K562 (cell line): Measurements from ENCODE around the gene ANKRD60. TPM values are rescaled to one million over a fixed set of nuclear protein-coding genes. Genes with fewer than 3 reads are reported as not detected.

Experiments used
- ATAC-seq: fragments of 200-7000 bp; cut with Tn5 transposase; 3 replicates; pipeline ENCODE4 v1.9.1; 2020; ENCODE audit warnings: moderate library complexity
- BruUV-seq: library from RNA; stranded (reverse); fragments of 400-500 nt; replicated peaks from 2 replicates; lab custom pipeline; 2021; lab: Mats Ljungman, UMichigan
- CTCF ChIA-PET: fragments of 300-600 bp; formaldehyde crosslinking; extraction: SDS; loops from one replicate; lab custom pipeline; 2021; ENCODE audit warnings: low intra/inter-chr PET ratio; lab: Yijun Ruan, JAX
- POLR2A ChIA-PET: fragments of 300-600, 350-650 bp; sonication (Branson Sonifier 250); formaldehyde crosslinking; extraction: SDS; loops from one replicate; lab custom pipeline; 2021; ENCODE audit warnings: antibody characterized with exemption, inconsistent platforms; lab: Yijun Ruan, JAX
- DNase-seq, 4 experiments: peaks; one replicate each; pipeline versions ENCODE4 v3.0.0 to v3.0.0-alpha.2; 2011 to 2018; ENCODE audit warnings: low spot score in 3 of 4, mixed read lengths in 3 of 4; ENCODE audit errors: extremely low read depth in 1 of 4
- FAIRE-seq: peaks from 2 replicates; lab custom pipeline; 2011; peaks lifted over from hg19 to GRCh38; lab: Jason Lieb, UNC
- H2AFZ ChIP-seq: 2 replicates; pipeline ENCODE4 v1.6.0; 2011; ENCODE audit warnings: low read depth, low read length, control low read depth, inconsistent platforms
- H3K27ac ChIP-seq: fragments of 200-600 bp; 3 replicates; pipeline ENCODE4 v1.8.0; 2011; ENCODE audit warnings: low read depth, mild to moderate bottlenecking, control low read depth, inconsistent platforms, low read length, moderate library complexity, mixed read lengths; ENCODE audit errors: extremely low read depth
- H3K27me3 ChIP-seq, 2 experiments: fragments of 300-600 bp in 1 of 2; 2 replicates in 1 of 2; 3 replicates in 1 of 2; pipeline versions ENCODE4 v1.6.0 to v1.8.0; 2011; ENCODE audit warnings: inconsistent platforms in 2 of 2, low read length in 2 of 2, mild to moderate bottlenecking in 1 of 2, mixed read lengths in 1 of 2, moderate library complexity in 1 of 2; ENCODE audit not compliant: control insufficient read depth in 2 of 2, insufficient read depth in 2 of 2
- H3K36me3 ChIP-seq: fragments of 300-600 bp; 3 replicates; pipeline ENCODE4 v1.8.0; 2011; ENCODE audit warnings: mild to moderate bottlenecking, low read length, inconsistent platforms; ENCODE audit not compliant: control insufficient read depth, insufficient read depth
- H3K4me1 ChIP-seq, 2 experiments: fragments of 200-600 bp in 1 of 2; replicated peaks in 1 of 2; 2 replicates in 1 of 2; 3 replicates in 1 of 2; pipeline versions ENCODE4 v1.5.1 to v1.8.0; 2011; ENCODE audit warnings: inconsistent platforms in 2 of 2, low read length in 2 of 2, mild to moderate bottlenecking in 1 of 2, mixed read lengths in 1 of 2, moderate library complexity in 1 of 2; ENCODE audit not compliant: control insufficient read depth in 2 of 2, insufficient read depth in 2 of 2
- H3K4me2 ChIP-seq: 2 replicates; pipeline ENCODE4 v1.6.1; 2011; ENCODE audit warnings: low read length, control low read depth, inconsistent platforms, mixed read lengths; ENCODE audit not compliant: insufficient read depth
- H3K4me3 ChIP-seq: fragments of 200-600 bp; sonication (generic), shearing (Covaris generic); 2 replicates; pipeline ENCODE4 v1.5.1; 2016; ENCODE audit warnings: control low read depth, inconsistent platforms
- H3K79me2 ChIP-seq: fragments of 200-600 bp; 3 replicates; pipeline ENCODE4 v1.8.0; 2011; ENCODE audit warnings: low read length, inconsistent platforms; ENCODE audit not compliant: control insufficient read depth, insufficient read depth
- H3K9ac ChIP-seq, 2 experiments: 2 replicates each; pipeline versions ENCODE4 v1.6.0 to v1.6.1; 2011; ENCODE audit warnings: low read depth in 2 of 2, low read length in 2 of 2, control low read depth in 1 of 2, inconsistent platforms in 1 of 2, mild to moderate bottlenecking in 1 of 2, mixed read lengths in 1 of 2; ENCODE audit not compliant: insufficient read depth in 1 of 2
- H3K9me1 ChIP-seq: one replicate; pipeline ENCODE4 v1.6.0; 2011; ENCODE audit warnings: inconsistent platforms, mild to moderate bottlenecking, low read length, moderate library complexity; ENCODE audit not compliant: control insufficient read depth, insufficient read depth
- H3K9me3 ChIP-seq: replicated peaks from 2 replicates; pipeline ENCODE4 v1.5.1; 2011; ENCODE audit warnings: low read depth, low read length, inconsistent platforms; ENCODE audit not compliant: control insufficient read depth, insufficient read depth
- H4K20me1 ChIP-seq: replicated peaks from 2 replicates; pipeline ENCODE4 v1.6.1; 2011; ENCODE audit warnings: low read length, inconsistent platforms, mixed read lengths; ENCODE audit not compliant: control insufficient read depth, insufficient read depth
- ARID2 ChIP-seq: fragments of 450-650 bp; IDR thresholded peaks from 2 replicates; pipeline ENCODE4 v1.6.1; 2017; ENCODE audit warnings: antibody characterized with exemption, mild to moderate bottlenecking
- CSDE1 ChIP-seq, 2 experiments: fragments of 450-650 bp; IDR thresholded peaks; 2 replicates each; pipeline ENCODE4 v1.6.1; 2016; ENCODE audit warnings: mild to moderate bottlenecking in 1 of 2
- ERF ChIP-seq: fragments of 450-650 bp; formaldehyde crosslinking; IDR thresholded peaks from 2 replicates; pipeline ENCODE4 v1.4.0; 2020; ENCODE audit warnings: mild to moderate bottlenecking, mixed read lengths
- FOXJ3 ChIP-seq: sonication (generic); formaldehyde crosslinking; IDR thresholded peaks from 2 replicates; pipeline ENCODE4 v1.4.0; 2020; ENCODE audit warnings: mild to moderate bottlenecking, missing genetic modification reagents
- GABPB1 ChIP-seq: sonication (generic); formaldehyde crosslinking; IDR thresholded peaks from 2 replicates; pipeline ENCODE4 v1.8.0; 2022; ENCODE audit warnings: mild to moderate bottlenecking, missing genetic modification reagents
- GTF2F1 ChIP-seq: IDR thresholded peaks from 2 replicates; pipeline ENCODE4 v1.6.1; 2011; ENCODE audit warnings: low read depth, low read length, improper control_type of control experiment
- HSF4 ChIP-seq: fragments of 250-450 bp; sonication (Bioruptor Pico); IDR thresholded peaks from 2 replicates; pipeline ENCODE4 v2.1.2; 2022; ENCODE audit warnings: mild to moderate bottlenecking, moderate library complexity, borderline replicate concordance
- RAD21 ChIP-seq, 2 experiments: fragments of 250-450 bp in 1 of 2; fragments of 450-650 bp in 1 of 2; sonication (Bioruptor Pico) in 1 of 2; formaldehyde crosslinking in 1 of 2; IDR thresholded peaks in 1 of 2; conservative IDR thresholded peaks in 1 of 2; 2 replicates each; pipeline versions ENCODE4 v1.4.0 to v1.8.0; 2020 to 2022; ENCODE audit warnings: mild to moderate bottlenecking in 2 of 2, moderate library complexity in 1 of 2
- SMC3 ChIP-seq: conservative IDR thresholded peaks from 2 replicates; pipeline ENCODE4 v1.6.1; 2011; ENCODE audit warnings: low read depth, low read length, improper control_type of control experiment; ENCODE audit not compliant: insufficient read depth
- STAT5B ChIP-seq: fragments of 250-450 bp; sonication (Bioruptor Pico); IDR thresholded peaks from 2 replicates; pipeline ENCODE4 v1.8.0; 2021; ENCODE audit warnings: mild to moderate bottlenecking, inconsistent platforms
- TBL1XR1 ChIP-seq, 2 experiments: IDR thresholded peaks; 2 replicates each; pipeline ENCODE4 v1.6.1; 2012; ENCODE audit warnings: improper control_type of control experiment in 2 of 2, low read length in 2 of 2, mild to moderate bottlenecking in 1 of 2
- TFE3 ChIP-seq: fragments of 450-650 bp; formaldehyde crosslinking; IDR thresholded peaks from 2 replicates; pipeline ENCODE4 v1.4.0; 2020; ENCODE audit warnings: mild to moderate bottlenecking, mixed read lengths
- ZBTB7A ChIP-seq: IDR thresholded peaks from 2 replicates; pipeline ENCODE4 v1.6.1; 2011; ENCODE audit warnings: low read depth, mild to moderate bottlenecking, low read length, moderate library complexity, borderline replicate concordance; ENCODE audit not compliant: control insufficient read depth
- ZNF398 ChIP-seq: fragments of 250-450 bp; sonication (Bioruptor Pico); IDR thresholded peaks from 2 replicates; pipeline ENCODE4 v1.8.0; 2021; ENCODE audit warnings: moderate library complexity, mild to moderate bottlenecking, inconsistent platforms
- ZNF436 ChIP-seq: fragments of 250-450, 450-650 bp; sonication (Bioruptor Pico); formaldehyde crosslinking; IDR thresholded peaks from 2 replicates; pipeline ENCODE4 v1.7.0; 2020; ENCODE audit warnings: mild to moderate bottlenecking
- ZNF507 ChIP-seq: conservative IDR thresholded peaks from 2 replicates; pipeline ENCODE4 v1.6.1; 2017; ENCODE audit warnings: missing genetic modification characterization, missing compliant biosample characterization
- ZNF57 ChIP-seq: fragments of 450-650 bp; formaldehyde crosslinking; IDR thresholded peaks from 2 replicates; pipeline ENCODE4 v1.4.0; 2020; ENCODE audit warnings: mild to moderate bottlenecking, moderate library complexity
- WGBS: fragments of 100-300 bp; shearing (Covaris generic); methylation state at CpG from one replicate; pipeline ENCODE4 v1.1.6; 2016; ENCODE audit warnings: low coverage, mixed read lengths; ENCODE audit not compliant: insufficient coverage; ENCODE audit errors: missing lambda C conversion rate; 5-methylcytosine and 5-hydroxymethylcytosine counted together
- in situ Hi-C: fragments of 300-500 bp; cut with MboI; formaldehyde crosslinking; loops from 4 replicates; pipeline ENCODE4 v1.15.0; 2018; ENCODE audit warnings: inconsistent platforms, mixed read lengths
- intact Hi-C: fragments of 100-400 bp; cut with micrococcal nuclease; formaldehyde crosslinking; loops from 2 replicates; pipeline ENCODE4 v1.14.2; 2022
- polyA plus RNA-seq, 8 experiments: library from polyadenylated mRNA; depleted of rRNA in 4 of 8; stranded (reverse) in 5 of 8; unstranded in 3 of 8; fragments of >200 nt; fragmentation: Nextera tagmentation in 2 of 8; fragmentation: Illumina TruSeq in 1 of 8; extraction: Ambion mirVana in 2 of 8; extraction: Trizol in 1 of 8; gene quantifications; 2 replicates each; pipeline versions ENCODE4 v1.2.1 to v1.2.3, GENCODE V29; 2011 to 2014; ENCODE audit warnings: inconsistent platforms in 1 of 8, missing spikeins in 1 of 8
- total RNA-seq, 7 experiments: library from RNA; depleted of rRNA in 6 of 7; stranded (reverse); fragments of >200 nt in 6 of 7; fragmentation: Illumina TruSeq in 2 of 7; extraction: Trizol in 2 of 7; gene quantifications; 2 replicates each; pipeline versions ENCODE4 v1.2.1 to v1.2.3, GENCODE V29; 2011 to 2021; ENCODE audit warnings: low replicate concordance in 1 of 7

The ANKRD60 gene
- total and polyA plus RNA-seq, 9 of the 15 experiments (the other 6 are each of a cell fraction or from before 2014, with no cell fraction given): not detected

GRCh38 chr20:58235010-58235409 lies 6.6 kb upstream of the ANKRD60 start (continued):
- TF ChIP-seq TFE3 (CRISPR knock-in tag): no peak
- TF ChIP-seq, all 486 proteins: peak for 0

GRCh38 chr20:58233881-58234528 lies 5.6 kb upstream of the ANKRD60 start:
- Histone ChIP-seq H3K36me3 (no peaks in the 10 kb centered on the region), H2AFZ (no peak overlapping the region), H3K27ac (no peak overlapping the region), H3K9me3 (no peaks in the 10 kb centered on the region), H3K4me1 (peaks cover 2 to 7% of the 10 kb centered on the region in 2 experiments; a peak in 2 of 5 replicates), H4K20me1 (no peaks in the 10 kb centered on the region; the same call in 1 of the 2 replicates), H3K9me1 (no peaks in the 10 kb centered on the region), H3K9ac (no peak overlapping the region), H3K27me3 (peaks cover 0 to 6% of the 10 kb centered on the region in 2 experiments; a peak in 2 of 5 replicates), H3K4me2 (no peak overlapping the region), H3K4me3 (no peak overlapping the region), H3K79me2 (no peaks in the 10 kb centered on the region)
- ChIA-PET CTCF (interaction anchor here (1.9 kb wide), 1 partner anchor 214 kb away, joined by 8 read pairs; no protein-coding TSS in a partner anchor), POLR2A (no interaction called here)
- ATAC-seq (peak; percentile 70), DNase-seq (peak; percentile 64 to 82 (median 79)), FAIRE-seq (peak; percentile 67)
- WGBS: 18% methylated on average over 8 of the region's 8 CpGs
- intact Hi-C loops (loop anchor here (10.0 kb wide), 2 partner anchors 421 to 601 kb away; partner anchors contain the start of gene STX16), in situ Hi-C loops (loop anchor here (25.0 kb wide), 2 partner anchors 403 to 578 kb away; no protein-coding TSS in a partner anchor)
- no TSS peak for BruUV-seq
- TF ChIP-seq ZNF436 (CRISPR knock-in tag) (no peak), GABPB1 (CRISPR knock-in tag) (no peak), ZBTB7A (peak; percentile 68; the same call in 1 of the 2 replicates), ZNF507 (tag) (no peak), ZNF57 (CRISPR knock-in tag) (no peak), ZNF398 (CRISPR knock-in tag) (no peak), HSF4 (CRISPR knock-in tag) (no peak), FOXJ3 (CRISPR knock-in tag) (no peak), ARID2 (no peak), STAT5B (CRISPR knock-in tag) (no peak), CSDE1 (IDR thresholded peaks at IDR 0.05) (no peak), TBL1XR1 (IDR thresholded peaks at IDR 0.05; ENCODE audit: low read length in 2 of 2) (no peak), RAD21 (CRISPR knock-in tag; conservative IDR thresholded peaks at IDR 0.05 in 1 of 2, IDR thresholded peaks at IDR 0.05 in 1 of 2) (peak; percentile 27 to 49; a peak in 3 of 4 replicates), SMC3 (peak; percentile 50), ERF (no peak), GTF2F1 (no peak)
